Natural killer cell (primary cell): ENCODE results near the gene BTBD7. TPM values are rescaled to one million over a fixed set of nuclear protein-coding genes. Genes with fewer than 3 reads are reported as not detected.

Experiments used
- ATAC-seq, 3 donors: fragments of 150-1000 bp in 2 of 3; fragments of 200-7000 bp in 1 of 3; cut with Tn5 transposase; 1 replicate in 1 of 3; 2 replicates in 2 of 3; pipeline ENCODE4 v1.10.0; 2021; ENCODE audit warnings: mild to moderate bottlenecking in 2 of 3, moderate library complexity in 2 of 3
- DNase-seq, 2 donors: peaks; one replicate each; pipeline versions ENCODE4 v3.0.0 to v3.0.0-alpha.2; 2013 to 2021; ENCODE audit warnings: mixed read lengths in 1 of 2
- H3K27ac ChIP-seq: one replicate; pipeline ENCODE4 v1.5.1; 2013; ENCODE audit warnings: mild to moderate bottlenecking, low read length
- H3K27me3 ChIP-seq: one replicate; pipeline ENCODE4 v1.6.1; 2013; ENCODE audit warnings: low read length; ENCODE audit not compliant: control insufficient read depth, insufficient read depth
- H3K36me3 ChIP-seq: one replicate; pipeline ENCODE4 v1.6.1; 2013; ENCODE audit warnings: low read length; ENCODE audit not compliant: control insufficient read depth, insufficient read depth
- H3K4me1 ChIP-seq: one replicate; pipeline ENCODE4 v1.6.1; 2013; ENCODE audit warnings: low read length; ENCODE audit not compliant: control insufficient read depth, insufficient read depth
- H3K4me3 ChIP-seq: one replicate; pipeline ENCODE4 v1.5.1; 2013; ENCODE audit warnings: low read length
- H3K9me3 ChIP-seq: one replicate; pipeline ENCODE4 v1.6.1; 2013; ENCODE audit warnings: low read length; ENCODE audit not compliant: control insufficient read depth, insufficient read depth
- H3K27ac Mint-ChIP-seq, 2 donors: one replicate each; pipeline ENCODE4 v1.8.0; 2022; ENCODE audit warnings: mild to moderate bottlenecking in 2 of 2, mixed read lengths in 2 of 2, moderate library complexity in 1 of 2
- H3K27me3 Mint-ChIP-seq, 2 donors: one replicate each; pipeline ENCODE4 v1.8.0; 2022; ENCODE audit warnings: low read depth in 2 of 2, mixed read lengths in 2 of 2
- H3K36me3 Mint-ChIP-seq: one replicate; pipeline ENCODE4 v1.8.0; 2022; ENCODE audit warnings: mixed read lengths
- H3K4me1 Mint-ChIP-seq, 2 donors: one replicate each; pipeline ENCODE4 v1.8.0; 2022; ENCODE audit warnings: mixed read lengths in 2 of 2
- H3K4me3 Mint-ChIP-seq: one replicate; pipeline ENCODE4 v1.8.0; 2022; ENCODE audit warnings: mild to moderate bottlenecking, moderate library complexity, mixed read lengths
- H3K9me3 Mint-ChIP-seq, 2 donors: one replicate each; pipeline ENCODE4 v1.8.0; 2022; ENCODE audit warnings: mixed read lengths in 2 of 2
- WGBS: methylation state at CpG from one replicate; pipeline ENCODE4 v1.1.7; 2013; ENCODE audit warnings: missing lambda C conversion rate; ENCODE audit not compliant: insufficient coverage; 5-methylcytosine and 5-hydroxymethylcytosine counted together
- intact Hi-C: fragments of 100-400 bp; cut with micrococcal nuclease; formaldehyde crosslinking; loops from one replicate; pipeline ENCODE4 v1.14.2; 2022
- total RNA-seq, 4 donors: library from RNA; stranded (reverse); fragments of 120-200 nt in 1 of 4; gene quantifications; one replicate each; pipeline versions ENCODE4 v1.2.3 to v1.2.4, GENCODE V29; 2013 to 2022
- TF ChIP-seq, protein P1 (sequence below): fragments of 200-600 bp; IDR thresholded peaks from one replicate; pipeline ENCODE4 v1.8.0; 2022; ENCODE audit warnings: antibody characterized with exemption

The BTBD7 gene
- total RNA-seq, 3 donors from 2014 or later (not counting 1 experiment from before 2014, with no cell fraction given), result 32.6 to 41.4 (median 38.7) TPM

DNA sequence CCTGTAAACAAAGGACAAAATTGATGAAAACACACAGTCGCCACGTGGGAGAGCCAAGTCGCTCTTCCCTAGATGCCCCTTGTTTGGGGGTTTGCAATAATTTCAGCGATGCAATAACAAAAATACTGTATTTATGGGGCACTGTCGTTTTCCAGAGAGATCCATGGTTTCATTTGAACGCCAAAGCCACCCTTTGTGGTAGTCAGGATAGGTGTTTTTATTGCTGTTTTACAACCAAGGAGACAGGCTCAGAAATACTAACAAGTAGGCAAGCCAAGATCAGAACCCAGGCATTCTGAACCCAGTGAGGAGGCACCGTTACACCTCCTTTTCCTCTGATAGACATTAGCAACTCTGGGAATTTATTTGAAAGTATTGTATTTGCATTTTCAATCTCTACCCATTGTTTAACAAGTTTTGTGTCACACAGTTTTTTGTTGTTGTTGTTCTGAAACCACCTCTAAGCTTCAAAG, 831 bp upstream of the BTBD7 start:
- H3K27me3 Mint-ChIP-seq, result no peaks in the 10 kb centered on the region
- no peaks in the 10 kb centered on the region for H3K36me3 ChIP-seq
- peak overlapping the region; percentile 83 for H3K27ac ChIP-seq
- H3K4me3 Mint-ChIP-seq, result peak overlapping the region; percentile 93
- no peaks in the 10 kb centered on the region for H3K9me3 Mint-ChIP-seq
- peaks cover 14% of the 10 kb centered on the region for H3K4me1 ChIP-seq
- peaks cover 5% of the 10 kb centered on the region for H3K9me3 ChIP-seq
- TF ChIP-seq, protein P1, sequence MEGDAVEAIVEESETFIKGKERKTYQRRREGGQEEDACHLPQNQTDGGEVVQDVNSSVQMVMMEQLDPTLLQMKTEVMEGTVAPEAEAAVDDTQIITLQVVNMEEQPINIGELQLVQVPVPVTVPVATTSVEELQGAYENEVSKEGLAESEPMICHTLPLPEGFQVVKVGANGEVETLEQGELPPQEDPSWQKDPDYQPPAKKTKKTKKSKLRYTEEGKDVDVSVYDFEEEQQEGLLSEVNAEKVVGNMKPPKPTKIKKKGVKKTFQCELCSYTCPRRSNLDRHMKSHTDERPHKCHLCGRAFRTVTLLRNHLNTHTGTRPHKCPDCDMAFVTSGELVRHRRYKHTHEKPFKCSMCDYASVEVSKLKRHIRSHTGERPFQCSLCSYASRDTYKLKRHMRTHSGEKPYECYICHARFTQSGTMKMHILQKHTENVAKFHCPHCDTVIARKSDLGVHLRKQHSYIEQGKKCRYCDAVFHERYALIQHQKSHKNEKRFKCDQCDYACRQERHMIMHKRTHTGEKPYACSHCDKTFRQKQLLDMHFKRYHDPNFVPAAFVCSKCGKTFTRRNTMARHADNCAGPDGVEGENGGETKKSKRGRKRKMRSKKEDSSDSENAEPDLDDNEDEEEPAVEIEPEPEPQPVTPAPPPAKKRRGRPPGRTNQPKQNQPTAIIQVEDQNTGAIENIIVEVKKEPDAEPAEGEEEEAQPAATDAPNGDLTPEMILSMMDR, result no peak
- no peak for ATAC-seq
- peak overlapping the region; percentile 87 to 96 for H3K27ac Mint-ChIP-seq
- DNase-seq, result no peak
- H3K36me3 Mint-ChIP-seq, result no peaks in the 10 kb centered on the region
- no peaks in the 10 kb centered on the region for H3K27me3 ChIP-seq
- WGBS, result 9% methylated on average over 7 of the region's 7 CpGs
- peaks cover 42% of the 10 kb centered on the region in 2 donors for H3K4me1 Mint-ChIP-seq
- peak overlapping the region; percentile 83 for H3K4me3 ChIP-seq
- intact Hi-C loops, result loop anchor here (1.0 kb wide), 1 partner anchor 148 kb away; the partner anchor contains the start of gene LYSET

DNA sequence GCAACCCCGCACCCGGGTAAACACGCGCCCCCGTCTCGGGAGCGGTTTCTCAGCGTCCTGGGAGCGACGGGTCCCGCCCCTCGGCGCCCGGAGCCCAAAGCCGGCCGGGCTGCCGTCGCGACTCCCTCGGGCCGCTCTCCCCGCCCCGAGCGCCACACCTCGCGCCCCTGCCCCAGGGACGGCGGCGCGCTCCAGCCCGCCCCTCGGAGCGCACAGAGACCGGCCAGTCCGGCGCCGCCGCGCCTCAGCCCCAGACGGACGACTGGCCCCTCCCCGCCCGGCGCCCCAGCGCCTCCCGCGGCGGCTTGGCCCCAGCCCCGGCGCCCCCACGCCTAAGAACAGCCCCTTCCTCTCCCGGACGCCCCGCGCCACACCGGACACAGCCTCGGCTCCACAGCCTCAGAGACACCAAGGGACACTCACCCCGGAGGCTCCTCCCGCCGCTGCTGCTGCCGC, 411 bp downstream of the BTBD7 start:
- peak overlapping the region; percentile 87 to 96 for H3K27ac Mint-ChIP-seq

DNA sequence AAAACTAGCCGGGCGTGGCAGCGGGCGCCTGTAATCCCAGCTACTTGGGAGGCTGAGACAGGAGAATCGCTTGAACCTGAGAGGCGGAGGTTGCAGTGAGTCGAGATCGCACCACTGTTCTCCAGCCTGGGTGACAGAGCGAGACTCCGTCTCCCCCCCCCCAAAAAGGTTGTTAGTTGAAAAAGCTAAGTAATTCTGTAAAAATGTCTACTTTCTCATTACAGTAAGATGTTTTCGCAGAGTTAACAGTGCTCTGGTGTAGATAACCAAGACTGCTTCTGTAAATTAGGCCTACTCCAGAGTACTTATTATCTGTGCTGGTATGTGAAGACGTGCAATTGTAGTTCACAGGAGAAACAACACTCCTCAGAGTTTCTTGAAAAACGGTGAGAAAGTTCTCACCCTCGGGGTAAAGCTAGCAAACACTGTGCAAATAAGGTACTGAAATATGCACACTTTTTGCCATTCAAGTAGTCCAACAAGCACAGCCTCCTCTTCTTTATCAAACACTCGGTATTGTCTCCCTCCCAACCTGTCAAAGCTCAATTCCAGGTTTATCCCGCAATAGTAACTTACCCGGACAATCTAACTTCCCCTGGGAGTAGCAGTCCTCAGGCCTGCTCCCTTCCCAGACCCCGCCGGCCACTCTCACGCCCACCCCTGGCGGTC, 974 bp downstream of the BTBD7 start:
- H3K27me3 Mint-ChIP-seq, result no peaks in the 10 kb centered on the region
- H3K27ac Mint-ChIP-seq, result peak overlapping the region; percentile 85 to 96
- H3K36me3 ChIP-seq, result no peaks in the 10 kb centered on the region
- H3K4me1 Mint-ChIP-seq, result peaks cover 50 to 55% of the 10 kb centered on the region in 2 donors
- no peaks in the 10 kb centered on the region for H3K9me3 Mint-ChIP-seq
- H3K9me3 ChIP-seq, result no peaks in the 10 kb centered on the region
- TF ChIP-seq, protein P1, result no peak
- H3K4me3 ChIP-seq, result peak overlapping the region; percentile 53
- H3K36me3 Mint-ChIP-seq, result no peaks in the 10 kb centered on the region
- 22% methylated on average over 16 of the region's 21 CpGs for WGBS
- peak overlapping the region; percentile 94 for H3K4me3 Mint-ChIP-seq
- DNase-seq, result no peak
- peak in 1 of 3 donors; percentile 3 for ATAC-seq
- peaks cover 14% of the 10 kb centered on the region for H3K4me1 ChIP-seq
- peak overlapping the region; percentile 30 for H3K27ac ChIP-seq
- intact Hi-C loops, result no loop called here
- no peaks in the 10 kb centered on the region for H3K27me3 ChIP-seq

More for the DNA sequence above, 411 bp downstream of the BTBD7 start:
- Histone ChIP-seq H3K4me3 (peak overlapping the region; percentile 53), H3K4me1 (peaks cover 14% of the 10 kb centered on the region), H3K36me3 (no peaks in the 10 kb centered on the region), H3K9me3 (peaks cover 4% of the 10 kb centered on the region), H3K27ac (peak overlapping the region; percentile 79), H3K27me3 (no peaks in the 10 kb centered on the region)
- H3K27me3 Mint-ChIP-seq, result no peaks in the 10 kb centered on the region
- TF ChIP-seq, protein P1, result no peak
- under 1% methylated on average over 61 of the region's 61 CpGs for WGBS
- peak overlapping the region; percentile 94 for H3K4me3 Mint-ChIP-seq
- H3K4me1 Mint-ChIP-seq, result peaks cover 46 to 52% of the 10 kb centered on the region in 2 donors
- H3K9me3 Mint-ChIP-seq, result no peaks in the 10 kb centered on the region
- DNase-seq (peak in 1 of 2 donors; percentile 49), ATAC-seq (peak; percentile 39 to 52 (median 48))
- intact Hi-C loops, result no loop called here
- H3K36me3 Mint-ChIP-seq, result no peaks in the 10 kb centered on the region
